Activated naive CD4-positive, alpha-beta T cell treated with anti-CD3 and anti-CD28 coated beads, Interleukin-2, amount 50 U/mL, for 72 hours (primary cell): ENCODE measurements around the gene SLC15A4. TPM values are rescaled to one million over a fixed set of nuclear protein-coding genes. Genes with fewer than 3 reads are reported as not detected.

ENCODE experiments used
- ATAC-seq, 2 donors: fragments of 150-1000 bp; cut with Tn5 transposase; 2 replicates each; pipeline ENCODE4 v1.10.0; 2021; ENCODE audit warnings: mild to moderate bottlenecking in 2 of 2, moderate library complexity in 2 of 2
- DNase-seq, 2 donors: peaks; one replicate each; pipeline ENCODE4 v3.0.0; 2021 to 2022; ENCODE audit warnings: low spot score in 2 of 2
- H3K27ac Mint-ChIP-seq, 2 donors: one replicate each; pipeline ENCODE4 v1.8.0; 2022; ENCODE audit warnings: mild to moderate bottlenecking in 2 of 2, mixed read lengths in 2 of 2
- H3K36me3 Mint-ChIP-seq, 2 donors: one replicate each; pipeline ENCODE4 v1.8.0; 2022; ENCODE audit warnings: mixed read lengths in 2 of 2
- H3K9me3 Mint-ChIP-seq, 2 donors: one replicate each; pipeline ENCODE4 v1.8.0; 2022; ENCODE audit warnings: mixed read lengths in 2 of 2
- total RNA-seq, 2 donors: library from RNA; stranded (reverse); gene quantifications; one replicate each; pipeline ENCODE4 v1.2.3, GENCODE V29; 2022

Gene SLC15A4
- total RNA-seq, 2 donors from 2014 or later = 22.7 to 28.8 TPM

DNA sequence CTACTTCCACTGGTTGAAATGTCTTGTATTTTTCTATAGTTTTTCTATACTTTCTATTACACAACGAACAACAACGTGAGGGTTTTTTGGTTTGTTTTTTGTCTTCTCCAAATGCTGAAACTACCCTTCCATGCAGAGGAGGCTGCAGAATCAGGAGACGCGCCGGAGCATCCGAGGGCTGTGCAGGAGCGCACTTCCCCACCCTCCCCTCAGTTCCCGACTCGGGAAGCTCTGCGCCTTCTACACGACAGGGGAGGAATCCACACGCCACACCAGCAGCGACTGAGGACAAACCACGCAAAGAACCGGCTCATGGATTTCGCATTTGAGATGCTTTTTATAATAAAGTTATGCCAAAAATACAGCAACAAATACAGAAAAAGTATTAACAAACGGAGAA is 30.9 kb downstream of the SLC15A4 start:
- ATAC-seq = no peak
- no peak for DNase-seq
- Mint-ChIP-seq H3K9me3 (no peaks in the 10 kb centered on the region), H3K36me3 (peaks cover 20% of the 10 kb centered on the region in 2 donors), H3K27ac (peak overlapping the region in 1 of 2 donors; percentile 36)

DNA sequence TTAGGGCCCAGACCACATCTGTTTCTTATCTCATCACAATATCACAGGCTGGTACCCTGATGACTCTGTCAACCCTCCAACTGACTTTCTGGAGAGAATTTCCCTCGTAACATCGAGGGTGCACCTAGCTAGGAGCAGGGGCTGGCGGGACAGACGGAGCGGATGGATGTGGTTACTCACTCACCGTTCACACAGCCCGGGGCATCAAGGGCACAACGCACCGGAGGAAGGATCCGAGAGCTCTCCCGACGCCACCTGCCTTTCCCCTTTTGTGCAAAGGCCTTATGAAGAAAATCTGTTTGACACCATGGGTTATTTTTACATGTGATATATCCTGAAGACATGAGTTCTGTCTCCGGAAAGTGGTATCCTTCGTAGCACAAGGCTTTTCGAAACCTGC is 31.4 kb downstream of the SLC15A4 start:
- H3K9me3 Mint-ChIP-seq = no peaks in the 10 kb centered on the region

DNA sequence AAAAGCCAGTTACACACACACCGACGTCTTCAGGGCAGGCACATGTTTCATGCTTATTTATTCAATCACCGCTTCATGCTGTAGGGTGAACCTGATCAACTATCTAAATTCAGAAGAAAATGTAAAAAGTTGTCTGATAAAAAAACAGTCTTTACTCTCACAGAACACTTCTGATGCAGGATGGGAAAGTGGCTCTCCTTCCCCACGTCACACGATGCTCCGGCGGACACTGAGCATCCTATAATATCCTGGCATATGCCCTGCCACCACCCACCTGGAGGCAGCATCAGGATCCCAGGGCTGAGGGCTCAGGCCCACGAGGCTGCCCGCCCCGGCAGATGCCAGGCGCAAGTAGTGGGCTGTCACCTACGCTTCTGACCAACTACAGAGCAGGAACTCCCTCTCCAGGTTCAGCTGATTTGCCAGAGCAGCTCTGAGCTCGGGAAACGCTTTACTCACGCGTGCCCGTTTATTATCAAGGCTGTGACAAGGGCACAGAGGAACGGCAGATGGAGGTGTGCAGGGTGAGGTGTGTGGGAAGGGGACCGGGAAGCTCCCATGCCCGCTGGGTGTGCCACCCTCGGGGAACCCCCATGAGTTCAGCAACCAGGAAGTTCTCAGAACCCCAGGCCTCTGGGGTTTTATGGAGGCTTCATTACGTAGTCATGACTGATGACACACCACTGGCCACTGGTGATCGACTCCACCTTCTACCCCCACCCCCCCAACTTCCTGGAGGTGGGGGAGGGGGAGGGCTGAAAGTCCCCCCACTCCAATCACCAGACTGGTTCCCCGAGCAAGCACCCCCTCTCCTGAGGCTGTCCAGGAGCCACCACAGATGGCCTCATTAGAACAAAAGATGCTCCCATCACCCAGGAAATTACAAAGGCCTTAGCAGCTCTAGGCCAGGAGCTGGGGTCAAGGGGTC is 32.1 kb downstream of the SLC15A4 start:
- ATAC-seq = peak in 1 of 2 donors; percentile 65
- no peaks in the 10 kb centered on the region for H3K9me3 Mint-ChIP-seq
- DNase-seq = no peak
- H3K27ac Mint-ChIP-seq = peak overlapping the region; percentile 51 to 60
- H3K36me3 Mint-ChIP-seq = peaks cover 16% of the 10 kb centered on the region in 2 donors

More for the DNA sequence above, 31.4 kb downstream of the SLC15A4 start:
- H3K36me3 Mint-ChIP-seq = peaks cover 16% of the 10 kb centered on the region in 2 donors
- ATAC-seq = peak in 1 of 2 donors; percentile 4
- no peak for DNase-seq
- H3K27ac Mint-ChIP-seq = peak overlapping the region; percentile 51 to 60

DNA sequence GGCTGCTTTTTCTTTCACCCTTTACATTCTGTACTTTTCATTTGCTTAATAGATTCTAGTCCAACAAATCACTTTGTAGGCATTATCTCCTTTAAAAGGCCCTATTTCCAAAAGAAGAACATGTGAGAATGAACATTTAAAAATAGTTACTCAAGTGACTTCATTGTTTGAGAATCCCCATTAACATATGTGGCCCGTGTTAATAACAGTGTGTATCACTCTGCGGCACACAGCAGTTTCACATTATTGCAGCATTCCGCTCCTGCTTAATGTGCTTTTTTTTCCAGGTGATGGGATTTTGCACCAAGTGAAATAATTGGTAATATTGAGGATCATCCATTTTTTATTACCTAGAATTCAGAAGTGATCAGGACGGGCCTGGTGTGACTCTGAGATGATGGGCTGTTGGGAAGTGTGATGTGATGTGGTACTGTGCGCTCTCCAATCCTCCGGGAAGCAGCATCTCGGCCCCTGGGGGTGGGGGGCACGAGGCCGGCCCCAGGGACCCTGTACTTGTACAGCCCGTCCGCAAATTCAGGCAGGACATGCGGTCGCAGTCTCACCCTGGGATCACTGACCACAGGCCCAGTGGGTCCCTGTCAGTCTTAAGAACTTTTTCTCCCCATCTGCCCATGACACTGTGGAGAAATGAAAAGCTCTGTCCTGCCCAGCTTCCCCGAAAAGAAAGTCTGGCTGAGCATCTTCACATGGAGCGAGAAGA is 32.9 kb downstream of the SLC15A4 start:
- Mint-ChIP-seq H3K27ac (peak overlapping the region in 1 of 2 donors; percentile 44), H3K9me3 (no peaks in the 10 kb centered on the region), H3K36me3 (peaks cover 16% of the 10 kb centered on the region in 2 donors)
- DNase-seq (no peak), ATAC-seq (no peak)

DNA sequence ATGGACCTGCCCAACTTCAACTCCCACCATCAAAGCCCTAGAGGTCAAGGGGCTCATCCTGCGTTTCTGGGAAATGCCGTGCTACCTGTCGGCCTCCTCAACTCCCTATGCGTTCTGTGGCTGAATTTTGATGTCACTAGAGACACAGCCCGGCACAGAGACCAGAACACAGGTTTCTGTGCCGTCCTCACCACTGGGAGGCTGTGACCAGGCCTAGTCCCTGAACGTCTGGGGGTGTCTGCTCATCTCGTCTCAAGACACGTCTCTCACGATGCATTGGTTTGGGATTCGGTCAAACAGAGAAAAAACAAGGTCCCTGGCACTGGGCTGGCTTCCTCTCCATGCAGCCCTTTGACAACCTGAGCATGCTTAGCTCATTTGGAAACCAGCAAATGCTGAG is 33.5 kb downstream of the SLC15A4 start:
- Mint-ChIP-seq H3K27ac (no peak overlapping the region), H3K9me3 (no peaks in the 10 kb centered on the region), H3K36me3 (peaks cover 12 to 16% of the 10 kb centered on the region in 2 donors)
- no peak for DNase-seq
- no peak for ATAC-seq

DNA sequence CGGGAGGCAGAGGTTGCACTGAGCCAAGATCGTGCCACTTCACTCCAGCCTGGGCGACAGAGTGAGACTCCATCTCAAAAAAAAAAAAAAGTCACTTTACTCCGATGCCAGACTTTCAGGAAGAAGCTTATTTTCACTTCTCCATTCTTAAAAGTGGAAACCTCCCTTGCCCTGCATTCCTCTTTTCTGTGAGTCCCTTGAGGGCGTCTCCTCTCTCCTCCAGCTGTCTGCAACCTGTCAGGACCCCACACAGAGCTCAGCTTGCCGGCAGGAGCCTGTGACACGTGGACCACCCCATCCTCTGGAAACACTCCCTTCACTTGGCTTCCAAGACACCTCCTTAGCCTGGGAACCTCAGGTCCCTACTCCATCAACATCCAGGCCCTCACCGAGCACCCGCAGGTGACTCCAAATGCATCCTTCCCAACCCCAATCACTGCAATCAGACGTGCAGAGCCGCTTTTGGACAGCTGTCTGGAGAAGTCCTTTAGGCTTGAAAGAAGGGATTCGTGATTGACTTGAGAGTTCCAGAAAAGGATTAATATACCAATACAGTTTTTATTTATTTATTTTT is 34.3 kb downstream of the SLC15A4 start:
- Mint-ChIP-seq H3K36me3 (peaks cover 6 to 16% of the 10 kb centered on the region in 2 donors), H3K27ac (peak overlapping the region in 1 of 2 donors; percentile 79), H3K9me3 (no peaks in the 10 kb centered on the region)
- DNase-seq (no peak), ATAC-seq (no peak)

DNA sequence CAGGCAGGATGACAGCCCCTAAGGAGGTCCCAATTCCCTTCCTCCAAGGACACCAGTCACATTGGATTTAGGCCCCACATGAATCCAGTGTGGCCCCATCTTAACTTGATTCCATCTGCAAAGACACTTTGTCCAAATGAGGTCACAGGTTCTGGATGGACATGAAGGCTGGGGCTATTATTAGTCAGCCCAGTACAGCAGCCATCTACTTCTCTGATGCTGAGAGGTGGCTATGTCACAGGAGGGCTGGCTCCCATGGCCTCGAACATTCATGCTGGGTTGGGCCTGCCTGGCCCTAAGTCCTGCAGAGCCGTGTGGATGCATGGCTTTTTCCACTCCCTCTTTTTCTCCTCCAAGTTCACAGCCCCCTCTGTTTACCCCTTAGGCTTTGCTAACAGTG is 35.9 kb downstream of the SLC15A4 start:
- DNase-seq (no peak), ATAC-seq (no peak)
- Mint-ChIP-seq H3K27ac (no peak overlapping the region), H3K9me3 (no peaks in the 10 kb centered on the region), H3K36me3 (peaks cover 6 to 8% of the 10 kb centered on the region in 2 donors)

DNA sequence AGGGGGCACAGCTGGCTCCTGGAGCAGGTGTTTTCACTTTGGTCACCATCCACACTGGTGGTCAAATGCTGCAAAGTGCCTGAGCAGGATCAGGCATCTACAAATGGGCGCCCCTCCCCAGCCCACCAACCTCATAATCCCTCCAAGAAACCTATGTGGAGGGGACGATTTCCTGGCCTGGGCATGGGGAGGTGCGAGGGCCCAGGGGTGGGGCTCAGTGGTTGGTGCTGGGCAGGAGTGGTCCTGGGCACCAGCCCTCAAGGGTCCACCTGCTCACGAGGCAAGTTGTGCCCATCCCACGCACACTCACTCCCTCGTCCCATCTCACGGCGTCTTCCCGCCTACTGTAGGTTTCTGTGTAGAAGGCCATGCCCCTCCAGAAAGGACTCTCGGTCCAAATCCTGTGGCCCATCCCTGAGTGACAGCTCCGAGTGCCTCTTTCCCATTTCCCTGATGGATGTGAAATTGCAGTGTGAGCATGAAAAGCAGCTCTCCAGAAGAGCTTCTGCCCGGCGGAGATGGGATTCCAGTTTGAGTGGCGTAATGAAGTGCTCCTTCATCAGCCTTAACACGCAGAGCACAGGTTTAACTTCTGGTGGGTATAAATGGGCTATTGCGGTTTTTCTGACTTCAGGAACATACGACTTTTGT is 36.9 kb downstream of the SLC15A4 start:
- Mint-ChIP-seq H3K36me3 (peaks cover 0 to 4% of the 10 kb centered on the region in 2 donors), H3K27ac (no peak overlapping the region)

DNA sequence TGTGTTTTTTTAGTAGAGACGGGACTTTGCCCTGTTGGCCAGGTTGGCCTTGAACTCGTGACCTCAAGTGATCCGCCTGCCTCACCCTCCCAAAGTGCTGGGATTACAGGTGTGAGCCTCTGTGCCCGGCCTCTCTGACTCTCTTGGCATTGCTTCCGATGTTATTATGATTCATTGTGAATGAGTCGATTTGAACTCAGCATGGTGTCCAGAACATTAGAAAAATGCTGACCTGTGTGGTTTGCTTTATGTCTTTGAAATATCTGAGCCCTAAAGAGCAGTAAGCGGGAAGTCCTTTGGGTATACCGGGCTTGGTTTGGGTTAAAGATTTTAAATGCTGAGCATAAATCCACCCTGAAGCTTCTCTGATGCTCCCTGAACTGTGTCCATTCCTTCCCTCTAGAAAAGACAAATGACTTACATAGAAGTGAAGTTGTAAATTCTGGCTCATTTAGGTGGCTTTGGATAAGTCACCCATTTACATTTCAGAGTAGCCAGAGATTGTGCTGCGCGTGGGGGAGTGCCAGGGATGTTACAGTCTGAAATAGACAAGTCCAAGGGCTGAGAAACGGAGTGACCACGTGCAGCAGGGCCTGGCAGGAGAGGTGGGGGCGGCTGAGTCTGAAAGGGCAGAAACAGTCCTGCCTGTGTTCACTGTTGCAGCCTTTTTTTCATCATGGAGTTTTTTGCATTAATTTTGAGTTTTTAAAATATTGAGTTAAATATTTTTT is 39.6 kb downstream of the SLC15A4 start:
- DNase-seq (no peak), ATAC-seq (no peak)
- Mint-ChIP-seq H3K9me3 (no peaks in the 10 kb centered on the region), H3K27ac (no peak overlapping the region), H3K36me3 (peaks cover 0 to 4% of the 10 kb centered on the region in 2 donors)

More for the DNA sequence above, 36.9 kb downstream of the SLC15A4 start:
- ATAC-seq (no peak), DNase-seq (no peak)
- no peaks in the 10 kb centered on the region for H3K9me3 Mint-ChIP-seq

DNA sequence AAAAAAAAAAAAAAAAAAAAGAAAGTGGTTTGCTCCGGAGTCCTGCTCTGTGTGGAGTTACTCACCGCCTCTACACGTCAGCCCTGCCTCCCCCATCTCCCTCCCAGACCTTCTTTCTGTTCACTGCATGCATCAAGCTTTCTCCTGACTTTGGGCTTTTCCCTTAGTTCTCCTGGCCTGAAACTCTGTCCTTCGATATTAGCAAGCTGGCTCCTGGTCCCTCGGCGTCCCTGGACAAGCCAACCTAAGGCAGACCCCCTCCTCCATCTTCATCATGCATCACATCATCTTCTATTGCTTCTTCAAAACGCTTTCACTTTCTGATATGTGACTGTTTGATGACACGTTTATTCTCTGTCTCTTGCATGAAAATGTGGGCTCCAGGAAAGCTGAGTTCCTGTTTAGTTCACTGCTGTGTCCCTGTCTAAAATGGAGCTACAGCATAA is 40.6 kb downstream of the SLC15A4 start:
- peak; percentile 35 to 66 for DNase-seq
- Mint-ChIP-seq H3K27ac (peak overlapping the region; percentile 77 to 91), H3K36me3 (peaks cover 0 to 4% of the 10 kb centered on the region in 2 donors), H3K9me3 (no peaks in the 10 kb centered on the region)
- ATAC-seq = peak; percentile 90 to 93

DNA sequence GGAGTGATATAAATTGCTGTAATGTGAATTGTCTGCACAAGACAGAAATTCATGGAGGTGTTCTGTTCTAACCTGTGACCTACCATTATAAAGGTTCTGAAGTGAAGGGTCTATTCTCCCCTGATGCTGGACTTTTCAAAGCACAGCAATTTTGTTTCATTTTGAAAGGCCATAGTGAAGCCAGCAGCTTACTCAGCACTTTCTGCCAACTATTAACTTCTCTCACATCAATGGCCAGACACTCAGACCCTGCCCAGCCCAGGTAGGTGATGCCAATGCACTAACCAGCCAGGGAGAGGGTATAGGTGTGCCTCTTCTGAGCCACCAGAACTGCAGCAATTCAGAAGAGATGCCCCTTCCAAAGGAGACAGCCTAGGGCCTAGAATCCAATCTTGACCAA is 43.9 kb downstream of the SLC15A4 start:
- H3K36me3 Mint-ChIP-seq = peaks cover 0 to 4% of the 10 kb centered on the region in 2 donors
- H3K9me3 Mint-ChIP-seq = no peaks in the 10 kb centered on the region
- DNase-seq = no peak
- H3K27ac Mint-ChIP-seq = no peak overlapping the region
- ATAC-seq = no peak

DNA sequence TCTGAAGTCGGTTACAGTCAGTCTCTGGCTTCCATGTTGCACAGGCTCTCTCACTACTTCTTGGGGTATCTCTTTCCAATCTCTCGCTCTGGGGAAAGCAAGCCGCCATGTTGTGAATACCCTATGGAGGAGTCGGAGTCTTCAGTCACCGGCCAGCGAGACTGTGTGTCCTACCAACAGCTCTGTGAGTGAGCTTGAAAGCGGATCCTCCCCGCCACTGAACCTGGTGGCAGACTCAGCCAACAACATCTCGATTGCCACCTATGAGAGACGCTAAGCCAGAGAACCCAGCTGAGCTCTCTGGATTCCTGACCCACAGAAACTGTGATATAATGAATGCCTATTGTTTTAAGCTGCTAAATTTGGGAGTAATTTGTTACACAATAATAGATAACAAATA is 51.5 kb downstream of the SLC15A4 start:
- DNase-seq (no peak), ATAC-seq (no peak)
- Mint-ChIP-seq H3K27ac (no peak overlapping the region), H3K36me3 (no peaks in the 10 kb centered on the region), H3K9me3 (no peaks in the 10 kb centered on the region)

DNA sequence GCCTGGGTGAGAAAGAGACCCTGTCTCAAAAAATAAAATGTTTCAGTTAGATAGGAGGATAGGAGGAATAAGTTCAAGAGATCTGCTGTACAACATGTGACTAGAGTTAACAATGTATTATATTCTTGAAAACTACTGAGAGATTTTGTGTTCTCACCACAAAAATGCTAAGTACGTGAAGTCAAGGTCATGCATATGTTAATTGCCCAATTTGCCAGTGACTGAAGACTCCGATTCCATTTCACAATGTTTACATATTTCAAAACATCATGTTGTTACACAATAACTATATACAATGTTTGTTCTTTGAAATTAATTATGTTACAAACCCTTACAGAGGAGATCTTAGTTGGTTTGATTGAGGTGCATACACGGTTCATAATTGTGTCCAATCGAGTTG is 52.1 kb downstream of the SLC15A4 start:
- H3K9me3 Mint-ChIP-seq = no peaks in the 10 kb centered on the region
- peak overlapping the region in 1 of 2 donors; percentile 22 for H3K27ac Mint-ChIP-seq
- H3K36me3 Mint-ChIP-seq = no peaks in the 10 kb centered on the region
- ATAC-seq (no peak), DNase-seq (no peak)

DNA sequence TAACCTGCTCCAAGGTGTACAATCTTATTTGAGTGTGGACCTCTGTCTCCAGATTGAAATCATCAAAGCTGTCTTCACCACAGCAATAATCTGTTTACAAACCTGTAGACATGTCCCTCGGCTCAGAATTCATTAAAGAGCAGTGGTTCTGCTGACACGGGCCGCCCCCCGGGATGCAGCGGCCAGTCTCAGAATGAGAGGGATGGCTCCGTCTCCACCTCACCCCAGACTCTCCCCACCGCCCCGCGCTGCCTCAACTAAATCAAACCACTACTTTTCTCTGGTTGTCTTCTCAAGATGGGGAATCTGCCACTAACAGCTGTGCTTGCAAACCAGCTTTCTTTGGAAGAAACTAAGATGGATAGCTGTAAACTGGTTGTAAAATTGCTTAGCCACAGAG is 56.2 kb downstream of the SLC15A4 start:
- Mint-ChIP-seq H3K36me3 (no peaks in the 10 kb centered on the region), H3K9me3 (no peaks in the 10 kb centered on the region), H3K27ac (no peak overlapping the region)
- DNase-seq (no peak), ATAC-seq (no peak)

DNA sequence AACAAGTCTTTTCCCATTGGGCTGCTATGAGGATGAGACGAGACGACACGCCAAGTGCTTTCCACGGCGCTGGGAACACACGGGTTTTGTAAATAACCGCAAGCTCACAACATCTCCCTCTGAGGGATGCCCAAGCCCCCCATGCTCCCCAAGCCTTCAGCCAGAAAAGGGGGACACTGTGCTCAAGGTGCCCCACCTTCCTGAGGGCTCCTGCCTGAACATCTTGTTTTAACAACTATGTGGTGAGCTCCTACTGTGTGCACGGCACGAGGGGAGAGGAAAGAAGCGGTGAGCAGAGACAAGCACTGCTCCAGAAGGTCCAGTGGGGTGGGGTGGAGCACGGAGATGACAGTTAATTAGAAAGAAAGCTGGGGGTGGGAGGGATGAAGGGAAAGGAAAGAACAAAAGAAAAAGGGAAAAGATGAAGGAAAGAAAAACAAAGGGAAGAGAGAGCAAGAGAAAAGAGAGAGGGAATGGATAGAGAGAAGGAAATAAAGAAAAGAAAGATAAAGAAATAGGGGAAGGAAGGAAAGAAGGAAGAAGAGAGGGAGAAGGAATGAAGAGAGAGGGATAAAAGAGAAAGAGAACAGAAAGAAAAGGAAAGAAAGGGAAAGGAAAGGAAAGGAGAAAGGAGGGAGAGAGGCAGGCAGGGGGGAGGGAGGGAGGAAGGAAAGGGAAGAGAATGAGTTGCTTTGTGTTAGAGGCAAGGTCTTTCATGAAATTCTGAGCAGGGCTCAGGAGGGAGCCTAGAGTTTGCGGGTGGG is 56.8 kb downstream of the SLC15A4 start:
- Mint-ChIP-seq H3K9me3 (no peaks in the 10 kb centered on the region), H3K27ac (no peak overlapping the region), H3K36me3 (no peaks in the 10 kb centered on the region)
- DNase-seq (no peak), ATAC-seq (no peak)
